ENCODE measurements around the gene IKZF2. TPM values are rescaled to one million over a fixed set of nuclear protein-coding genes. Genes with fewer than 3 reads are reported as not detected.

The IKZF2 gene
- total and polyA plus RNA-seq, 11 donors, result 0.84 to 8.0 (median 5.9) TPM

- no peaks in the 10 kb centered on the region for H3K9me3 ChIP-seq
- peaks cover 0 to 3% (median 0%) of the 10 kb centered on the region in 12 donors for H3K4me1 ChIP-seq
- 55 to 60% (median 57%) methylated on average over 5 of the region's 5 CpGs for WGBS, 4 donors
- DNase-seq (no peak), ATAC-seq (no peak)
- no peaks in the 10 kb centered on the region for H3K36me3 ChIP-seq
- H3K27ac ChIP-seq, result no peak overlapping the region
- no peaks in the 10 kb centered on the region for H3K27me3 ChIP-seq
- H3K4me3 ChIP-seq, result no peak overlapping the region
- no peak for TF ChIP-seq POLR2A (IDR thresholded peaks at IDR 0.05)
- TF ChIP-seq, protein P1, sequence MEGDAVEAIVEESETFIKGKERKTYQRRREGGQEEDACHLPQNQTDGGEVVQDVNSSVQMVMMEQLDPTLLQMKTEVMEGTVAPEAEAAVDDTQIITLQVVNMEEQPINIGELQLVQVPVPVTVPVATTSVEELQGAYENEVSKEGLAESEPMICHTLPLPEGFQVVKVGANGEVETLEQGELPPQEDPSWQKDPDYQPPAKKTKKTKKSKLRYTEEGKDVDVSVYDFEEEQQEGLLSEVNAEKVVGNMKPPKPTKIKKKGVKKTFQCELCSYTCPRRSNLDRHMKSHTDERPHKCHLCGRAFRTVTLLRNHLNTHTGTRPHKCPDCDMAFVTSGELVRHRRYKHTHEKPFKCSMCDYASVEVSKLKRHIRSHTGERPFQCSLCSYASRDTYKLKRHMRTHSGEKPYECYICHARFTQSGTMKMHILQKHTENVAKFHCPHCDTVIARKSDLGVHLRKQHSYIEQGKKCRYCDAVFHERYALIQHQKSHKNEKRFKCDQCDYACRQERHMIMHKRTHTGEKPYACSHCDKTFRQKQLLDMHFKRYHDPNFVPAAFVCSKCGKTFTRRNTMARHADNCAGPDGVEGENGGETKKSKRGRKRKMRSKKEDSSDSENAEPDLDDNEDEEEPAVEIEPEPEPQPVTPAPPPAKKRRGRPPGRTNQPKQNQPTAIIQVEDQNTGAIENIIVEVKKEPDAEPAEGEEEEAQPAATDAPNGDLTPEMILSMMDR (IDR thresholded peaks at IDR 0.05), result no peak
- intact Hi-C loops (cut with DNase I), result no loop called here
Observed at GRCh38 chr2:213161759-213162515, 10.5 kb upstream of the IKZF2 start.

GRCh38 chr2:213159768-213160167, 8.4 kb upstream of the IKZF2 start:
- WGBS, 4 donors, result 89 to 97% (median 93%) methylated on average over 2 of the region's 2 CpGs
- ATAC-seq, result no peak
- intact Hi-C loops (cut with DNase I), result loop anchor here in 3 of 10 donors (5.0 to 10.0 kb wide), 3 partner anchors 155 to 477 kb away; no protein-coding TSS in a partner anchor

DNA sequence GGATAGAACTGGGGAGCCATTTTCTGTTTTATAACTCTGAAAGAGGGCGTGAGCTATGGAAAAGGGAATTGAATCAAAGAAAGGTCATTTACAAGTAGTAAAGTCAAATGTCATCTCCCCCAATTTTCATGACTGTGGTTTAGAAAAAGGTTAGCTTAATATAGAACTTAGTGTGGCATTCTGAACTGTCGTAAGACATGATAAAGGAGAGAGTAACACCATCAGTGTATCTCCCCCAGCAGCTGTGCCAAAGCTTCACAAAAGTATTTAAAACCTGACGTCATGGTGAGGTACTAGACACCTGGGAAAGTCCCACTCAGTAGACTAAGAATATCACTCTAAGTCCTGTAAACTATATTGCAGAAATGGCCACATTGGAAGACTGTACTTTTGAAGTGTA, 5.8 kb upstream of the IKZF2 start:
- Histone ChIP-seq H3K4me3 (no peak overlapping the region), H3K36me3 (no peaks in the 10 kb centered on the region), H3K27me3 (no peaks in the 10 kb centered on the region), H3K4me1 (peaks cover 0 to 13% (median 2%) of the 10 kb centered on the region in 12 donors), H3K9me3 (no peaks in the 10 kb centered on the region), H3K27ac (no peak overlapping the region)
- DNase-seq, result no peak
- ATAC-seq, result peak in 2 of 4 donors; percentile 56 to 75
- no peak for TF ChIP-seq POLR2A (IDR thresholded peaks at IDR 0.05)
- TF ChIP-seq, protein P1 (IDR thresholded peaks at IDR 0.05), result no peak
- intact Hi-C loops (cut with DNase I), result loop anchor here in 4 of 10 donors (2.0 to 10.0 kb wide), 4 partner anchors 152 to 475 kb away; no protein-coding TSS in a partner anchor
- 34 to 48% (median 45%) methylated on average over 3 of the region's 3 CpGs for WGBS, 4 donors

More at GRCh38 chr2:213159768-213160167, 8.4 kb upstream of the IKZF2 start:
- Histone ChIP-seq H3K36me3 (no peaks in the 10 kb centered on the region), H3K4me1 (peaks cover 0 to 3% (median 0%) of the 10 kb centered on the region in 12 donors), H3K9me3 (no peaks in the 10 kb centered on the region), H3K27me3 (no peaks in the 10 kb centered on the region), H3K27ac (no peak overlapping the region), H3K4me3 (no peak overlapping the region)
- no peak for DNase-seq
- TF ChIP-seq, protein P1 (IDR thresholded peaks at IDR 0.05), result no peak
- no peak for TF ChIP-seq POLR2A (IDR thresholded peaks at IDR 0.05)

GRCh38 chr2:213156717-213157116, 5.3 kb upstream of the IKZF2 start:
- DNase-seq (no peak), ATAC-seq (no peak)
- no peaks in the 10 kb centered on the region for H3K9me3 ChIP-seq
- no peaks in the 10 kb centered on the region for H3K27me3 ChIP-seq
- intact Hi-C loops (cut with DNase I), result loop anchor here in 4 of 10 donors (2.0 to 10.0 kb wide), 4 partner anchors 152 to 474 kb away; no protein-coding TSS in a partner anchor
- H3K27ac ChIP-seq, result no peak overlapping the region
- 48 to 66% (median 55%) methylated on average over 2 of the region's 2 CpGs for WGBS, 4 donors
- no peak for TF ChIP-seq POLR2A (IDR thresholded peaks at IDR 0.05)
- TF ChIP-seq, protein P1 (IDR thresholded peaks at IDR 0.05), result no peak
- H3K4me3 ChIP-seq, result no peak overlapping the region
- H3K4me1 ChIP-seq, result peaks cover 0 to 13% (median 2%) of the 10 kb centered on the region in 12 donors
- H3K36me3 ChIP-seq, result no peaks in the 10 kb centered on the region

Measured in heart left ventricle (tissue), 16 donors.